ENCODE results near the gene ISOC2. TPM values are rescaled to one million over a fixed set of nuclear protein-coding genes. Genes with fewer than 3 reads are reported as not detected.

The ISOC2 gene
- total RNA-seq, 3 donors from 2014 or later (not counting 1 experiment from before 2014, with no cell fraction given) = 7.2 to 12.4 (median 9.5) TPM

DNA sequence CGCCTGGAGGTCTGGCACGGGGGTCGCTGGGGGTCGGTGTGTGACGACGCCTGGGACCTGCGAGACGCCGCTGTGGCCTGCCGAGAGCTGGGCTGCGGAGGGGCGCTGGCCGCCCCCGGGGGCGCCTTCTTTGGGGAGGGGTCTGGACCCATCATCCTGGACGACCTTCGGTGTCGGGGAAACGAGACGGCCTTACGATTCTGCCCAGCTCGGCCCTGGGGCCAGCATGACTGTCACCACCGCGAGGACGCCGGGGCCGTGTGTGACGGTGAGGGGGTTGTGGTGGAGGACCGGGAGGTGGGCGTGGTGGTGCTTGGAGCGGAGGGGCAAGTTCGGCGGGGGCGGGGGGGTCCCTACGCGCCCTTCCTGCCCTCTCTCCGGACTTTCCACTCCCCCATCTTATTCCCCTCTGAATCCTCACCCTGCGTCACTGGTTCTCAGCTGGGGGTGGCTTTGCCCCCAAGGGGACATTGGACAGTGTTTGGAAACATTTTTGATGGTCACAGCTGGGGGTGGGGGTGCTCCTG, 32.3 kb upstream of the ISOC2 start:
- H3K4me3 ChIP-seq (ENCODE audit: low read length) = no peak overlapping the region
- 59% methylated on average over 28 of the region's 38 CpGs for WGBS (ENCODE audit: insufficient coverage)
- DNase-seq = no peak
- H3K4me1 Mint-ChIP-seq = no peaks in the 10 kb centered on the region
- no peaks in the 10 kb centered on the region for H3K9me3 Mint-ChIP-seq
- TF ChIP-seq, protein P1, sequence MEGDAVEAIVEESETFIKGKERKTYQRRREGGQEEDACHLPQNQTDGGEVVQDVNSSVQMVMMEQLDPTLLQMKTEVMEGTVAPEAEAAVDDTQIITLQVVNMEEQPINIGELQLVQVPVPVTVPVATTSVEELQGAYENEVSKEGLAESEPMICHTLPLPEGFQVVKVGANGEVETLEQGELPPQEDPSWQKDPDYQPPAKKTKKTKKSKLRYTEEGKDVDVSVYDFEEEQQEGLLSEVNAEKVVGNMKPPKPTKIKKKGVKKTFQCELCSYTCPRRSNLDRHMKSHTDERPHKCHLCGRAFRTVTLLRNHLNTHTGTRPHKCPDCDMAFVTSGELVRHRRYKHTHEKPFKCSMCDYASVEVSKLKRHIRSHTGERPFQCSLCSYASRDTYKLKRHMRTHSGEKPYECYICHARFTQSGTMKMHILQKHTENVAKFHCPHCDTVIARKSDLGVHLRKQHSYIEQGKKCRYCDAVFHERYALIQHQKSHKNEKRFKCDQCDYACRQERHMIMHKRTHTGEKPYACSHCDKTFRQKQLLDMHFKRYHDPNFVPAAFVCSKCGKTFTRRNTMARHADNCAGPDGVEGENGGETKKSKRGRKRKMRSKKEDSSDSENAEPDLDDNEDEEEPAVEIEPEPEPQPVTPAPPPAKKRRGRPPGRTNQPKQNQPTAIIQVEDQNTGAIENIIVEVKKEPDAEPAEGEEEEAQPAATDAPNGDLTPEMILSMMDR (IDR thresholded peaks at IDR 0.05) = no peak
- ATAC-seq = no peak
- H3K9me3 ChIP-seq (ENCODE audit: control insufficient read depth, insufficient read depth, low read length) = no peaks in the 10 kb centered on the region
- H3K27ac Mint-ChIP-seq = no peak overlapping the region
- no peak overlapping the region for H3K27ac ChIP-seq (ENCODE audit: low read length)
- H3K4me3 Mint-ChIP-seq = no peak overlapping the region
- H3K27me3 Mint-ChIP-seq (ENCODE audit: low read depth in 2 of 2) = peaks cover 0 to 6% of the 10 kb centered on the region in 2 donors
- H3K27me3 ChIP-seq (ENCODE audit: control insufficient read depth, insufficient read depth, low read length) = no peaks in the 10 kb centered on the region
- intact Hi-C loops (cut with micrococcal nuclease) = no loop called here
- no peaks in the 10 kb centered on the region for H3K36me3 ChIP-seq (ENCODE audit: control insufficient read depth, insufficient read depth, low read length)
- no peaks in the 10 kb centered on the region for H3K36me3 Mint-ChIP-seq
- no peaks in the 10 kb centered on the region for H3K4me1 ChIP-seq (ENCODE audit: control insufficient read depth, insufficient read depth, low read length)

DNA sequence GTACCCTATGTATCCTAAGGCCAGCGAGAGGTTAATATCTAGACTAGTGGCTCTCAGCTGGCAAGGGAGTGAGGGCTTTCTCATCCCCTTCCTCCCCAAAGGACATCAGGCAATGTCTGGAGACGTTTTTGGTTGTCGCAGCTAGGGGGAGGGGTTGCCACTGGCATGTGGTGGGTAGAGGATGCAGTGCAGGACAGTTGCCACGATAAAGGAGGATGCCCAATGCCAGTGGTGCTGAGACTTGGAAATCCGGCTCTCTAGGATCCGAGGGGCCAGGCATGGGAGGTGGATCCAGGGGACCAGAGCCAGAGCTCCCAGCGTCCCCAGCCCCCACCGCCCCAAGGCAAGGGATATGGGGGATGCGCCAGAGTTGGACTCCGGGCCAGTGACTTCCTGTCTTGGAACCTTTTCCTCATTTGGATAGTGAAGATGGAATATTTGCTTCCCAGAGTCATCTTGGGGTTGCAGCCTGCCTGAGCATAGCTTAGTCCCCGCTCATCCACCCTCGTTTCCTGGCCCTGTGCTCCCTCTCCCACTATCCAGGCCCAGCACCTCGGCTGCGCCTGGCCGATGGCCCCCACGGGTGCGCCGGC, 31.7 kb upstream of the ISOC2 start:
- no peak for ATAC-seq
- no peak overlapping the region for H3K27ac ChIP-seq (ENCODE audit: low read length)
- Mint-ChIP-seq H3K36me3 (no peaks in the 10 kb centered on the region), H3K27me3 (ENCODE audit: low read depth in 2 of 2) (peaks cover 0 to 6% of the 10 kb centered on the region in 2 donors), H3K4me3 (no peak overlapping the region), H3K27ac (no peak overlapping the region), H3K4me1 (no peaks in the 10 kb centered on the region), H3K9me3 (no peaks in the 10 kb centered on the region)
- no peaks in the 10 kb centered on the region for H3K27me3 ChIP-seq (ENCODE audit: control insufficient read depth, insufficient read depth, low read length)
- H3K9me3 ChIP-seq (ENCODE audit: control insufficient read depth, insufficient read depth, low read length) = no peaks in the 10 kb centered on the region
- H3K4me1 ChIP-seq (ENCODE audit: control insufficient read depth, insufficient read depth, low read length) = no peaks in the 10 kb centered on the region
- WGBS (ENCODE audit: insufficient coverage) = 70% methylated on average over 18 of the region's 18 CpGs
- H3K4me3 ChIP-seq (ENCODE audit: low read length) = no peak overlapping the region
- H3K36me3 ChIP-seq (ENCODE audit: control insufficient read depth, insufficient read depth, low read length) = no peaks in the 10 kb centered on the region
- intact Hi-C loops (cut with micrococcal nuclease) = no loop called here
- DNase-seq = no peak
- TF ChIP-seq, protein P1 (IDR thresholded peaks at IDR 0.05) = no peak

DNA sequence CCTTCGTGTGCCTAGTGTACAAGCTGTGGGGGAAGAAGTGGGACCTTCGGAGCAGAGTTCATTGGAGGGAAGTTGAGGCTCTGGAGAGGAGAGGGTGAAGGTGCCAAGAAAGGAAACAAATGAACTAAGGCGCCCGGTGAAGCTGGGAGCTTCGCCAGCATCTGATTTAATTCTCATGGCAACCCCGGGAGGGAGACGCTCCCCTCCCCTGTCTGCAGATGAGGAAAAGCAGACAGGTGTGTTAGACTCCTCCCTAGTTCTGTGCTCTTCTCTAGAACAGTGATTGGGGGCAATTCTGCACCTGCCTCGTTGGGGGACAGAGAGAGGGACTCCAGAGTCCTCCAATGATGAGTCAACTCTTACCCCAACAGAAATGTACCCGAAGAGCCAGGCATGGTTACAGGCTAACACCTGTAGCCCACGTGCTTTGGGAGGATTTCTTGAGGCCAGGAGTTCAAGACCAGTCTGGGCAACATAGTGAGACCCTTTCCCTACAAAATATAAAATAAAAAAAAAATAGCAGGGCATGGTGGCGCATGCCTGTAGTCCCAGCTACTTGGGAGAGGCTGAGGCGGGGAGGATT, 31.0 kb upstream of the ISOC2 start:
- Mint-ChIP-seq H3K27ac (no peak overlapping the region), H3K27me3 (ENCODE audit: low read depth in 2 of 2) (peaks cover 0 to 6% of the 10 kb centered on the region in 2 donors), H3K9me3 (no peaks in the 10 kb centered on the region), H3K4me3 (no peak overlapping the region), H3K36me3 (no peaks in the 10 kb centered on the region), H3K4me1 (no peaks in the 10 kb centered on the region)
- H3K27ac ChIP-seq (ENCODE audit: low read length) = no peak overlapping the region
- intact Hi-C loops (cut with micrococcal nuclease) = no loop called here
- WGBS (ENCODE audit: insufficient coverage) = 62% methylated on average over 12 of the region's 12 CpGs
- H3K9me3 ChIP-seq (ENCODE audit: control insufficient read depth, insufficient read depth, low read length) = no peaks in the 10 kb centered on the region
- no peaks in the 10 kb centered on the region for H3K27me3 ChIP-seq (ENCODE audit: control insufficient read depth, insufficient read depth, low read length)
- no peak overlapping the region for H3K4me3 ChIP-seq (ENCODE audit: low read length)
- ATAC-seq (no peak), DNase-seq (no peak)
- H3K36me3 ChIP-seq (ENCODE audit: control insufficient read depth, insufficient read depth, low read length) = no peaks in the 10 kb centered on the region
- H3K4me1 ChIP-seq (ENCODE audit: control insufficient read depth, insufficient read depth, low read length) = no peaks in the 10 kb centered on the region
- TF ChIP-seq, protein P1 (IDR thresholded peaks at IDR 0.05) = no peak

All from natural killer cell (primary cell).